ENCODE results near the gene WDFY4. TPM values are rescaled to one million over a fixed set of nuclear protein-coding genes. Genes with fewer than 3 reads are reported as not detected.

WDFY4 gene
- total and polyA plus RNA-seq, 2 donors = 13.0 to 25.1 TPM

- Histone ChIP-seq H3K27ac (ENCODE audit: low read depth in 1 of 2, low read length in 1 of 2) (no peak overlapping the region), H3K4me1 (ENCODE audit: control insufficient read depth in 2 of 2, insufficient read depth in 2 of 2, low read length in 2 of 2) (no peaks in the 10 kb centered on the region), H3K36me3 (ENCODE audit: control insufficient read depth in 2 of 2, insufficient read depth in 2 of 2, low read length in 1 of 2) (no peaks in the 10 kb centered on the region), H3K27me3 (ENCODE audit: control insufficient read depth in 2 of 2, insufficient read depth in 1 of 2, low read length in 1 of 2) (no peaks in the 10 kb centered on the region), H3K4me3 (ENCODE audit: low read length in 2 of 2) (no peak overlapping the region), H3K9me3 (ENCODE audit: control insufficient read depth in 2 of 2, insufficient read depth in 1 of 2, low read length in 1 of 2) (no peaks in the 10 kb centered on the region)
- WGBS = 97% methylated on average over 10 of the region's 10 CpGs
- no peak for DNase-seq (ENCODE audit: low read depth in 6 of 9, low spot score in 9 of 9)
These were observed 46.5 kb downstream of the WDFY4 start for GRCh38 chr10:48731141-48731540.

- Histone ChIP-seq H3K27ac (ENCODE audit: low read depth in 1 of 2, low read length in 1 of 2) (no peak overlapping the region), H3K4me1 (ENCODE audit: control insufficient read depth in 2 of 2, insufficient read depth in 2 of 2, low read length in 2 of 2) (no peaks in the 10 kb centered on the region), H3K9me3 (ENCODE audit: control insufficient read depth in 2 of 2, insufficient read depth in 1 of 2, low read length in 1 of 2) (no peaks in the 10 kb centered on the region), H3K27me3 (ENCODE audit: control insufficient read depth in 2 of 2, insufficient read depth in 1 of 2, low read length in 1 of 2) (no peaks in the 10 kb centered on the region), H3K4me3 (ENCODE audit: low read length in 2 of 2) (no peak overlapping the region), H3K36me3 (ENCODE audit: control insufficient read depth in 2 of 2, insufficient read depth in 2 of 2, low read length in 1 of 2) (no peaks in the 10 kb centered on the region)
- WGBS = 98% methylated on average over 2 of the region's 2 CpGs
- DNase-seq (ENCODE audit: low read depth in 6 of 9, low spot score in 9 of 9) = no peak
These were observed 47.0 kb downstream of the WDFY4 start for GRCh38 chr10:48731654-48732053.

- Histone ChIP-seq H3K27me3 (ENCODE audit: control insufficient read depth in 2 of 2, insufficient read depth in 1 of 2, low read length in 1 of 2) (no peaks in the 10 kb centered on the region), H3K27ac (ENCODE audit: low read depth in 1 of 2, low read length in 1 of 2) (no peak overlapping the region), H3K4me3 (ENCODE audit: low read length in 2 of 2) (no peak overlapping the region), H3K4me1 (ENCODE audit: control insufficient read depth in 2 of 2, insufficient read depth in 2 of 2, low read length in 2 of 2) (no peaks in the 10 kb centered on the region), H3K9me3 (ENCODE audit: control insufficient read depth in 2 of 2, insufficient read depth in 1 of 2, low read length in 1 of 2) (no peaks in the 10 kb centered on the region), H3K36me3 (ENCODE audit: control insufficient read depth in 2 of 2, insufficient read depth in 2 of 2, low read length in 1 of 2) (no peaks in the 10 kb centered on the region)
- WGBS = 98% methylated on average over 1 of the region's 1 CpG
- no peak for DNase-seq (ENCODE audit: low read depth in 6 of 9, low spot score in 9 of 9)
These were observed 48.7 kb downstream of the WDFY4 start for GRCh38 chr10:48733329-48733728.

GRCh38 chr10:48735836-48736390 lies 51.2 kb downstream of the WDFY4 start:
- Histone ChIP-seq H3K4me3 (ENCODE audit: low read length in 2 of 2) (no peak overlapping the region), H3K27ac (ENCODE audit: low read depth in 1 of 2, low read length in 1 of 2) (no peak overlapping the region), H3K36me3 (ENCODE audit: control insufficient read depth in 2 of 2, insufficient read depth in 2 of 2, low read length in 1 of 2) (no peaks in the 10 kb centered on the region), H3K27me3 (ENCODE audit: control insufficient read depth in 2 of 2, insufficient read depth in 1 of 2, low read length in 1 of 2) (no peaks in the 10 kb centered on the region), H3K4me1 (ENCODE audit: control insufficient read depth in 2 of 2, insufficient read depth in 2 of 2, low read length in 2 of 2) (no peaks in the 10 kb centered on the region), H3K9me3 (ENCODE audit: control insufficient read depth in 2 of 2, insufficient read depth in 1 of 2, low read length in 1 of 2) (no peaks in the 10 kb centered on the region)
- 97% methylated on average over 8 of the region's 8 CpGs for WGBS
- DNase-seq (ENCODE audit: low read depth in 6 of 9, low spot score in 9 of 9) = no peak

GRCh38 chr10:48736596-48736995 lies 51.9 kb downstream of the WDFY4 start:
- DNase-seq (ENCODE audit: low read depth in 6 of 9, low spot score in 9 of 9) = no peak
- no peaks in the 10 kb centered on the region for H3K4me1 ChIP-seq (ENCODE audit: control insufficient read depth in 2 of 2, insufficient read depth in 2 of 2, low read length in 2 of 2)
- no peak overlapping the region for H3K4me3 ChIP-seq (ENCODE audit: low read length in 2 of 2)
- H3K36me3 ChIP-seq (ENCODE audit: control insufficient read depth in 2 of 2, insufficient read depth in 2 of 2, low read length in 1 of 2) = no peaks in the 10 kb centered on the region
- no peaks in the 10 kb centered on the region for H3K9me3 ChIP-seq (ENCODE audit: control insufficient read depth in 2 of 2, insufficient read depth in 1 of 2, low read length in 1 of 2)
- WGBS = 62% methylated on average over 1 of the region's 1 CpG
- H3K27ac ChIP-seq (ENCODE audit: low read depth in 1 of 2, low read length in 1 of 2) = no peak overlapping the region
- no peaks in the 10 kb centered on the region for H3K27me3 ChIP-seq (ENCODE audit: control insufficient read depth in 2 of 2, insufficient read depth in 1 of 2, low read length in 1 of 2)

- Histone ChIP-seq H3K4me1 (ENCODE audit: control insufficient read depth in 2 of 2, insufficient read depth in 2 of 2, low read length in 2 of 2) (no peaks in the 10 kb centered on the region), H3K27me3 (ENCODE audit: control insufficient read depth in 2 of 2, insufficient read depth in 1 of 2, low read length in 1 of 2) (no peaks in the 10 kb centered on the region), H3K4me3 (ENCODE audit: low read length in 2 of 2) (no peak overlapping the region), H3K36me3 (ENCODE audit: control insufficient read depth in 2 of 2, insufficient read depth in 2 of 2, low read length in 1 of 2) (no peaks in the 10 kb centered on the region), H3K9me3 (ENCODE audit: control insufficient read depth in 2 of 2, insufficient read depth in 1 of 2, low read length in 1 of 2) (no peaks in the 10 kb centered on the region), H3K27ac (ENCODE audit: low read depth in 1 of 2, low read length in 1 of 2) (no peak overlapping the region)
- 93% methylated on average over 2 of the region's 2 CpGs for WGBS
- no peak for DNase-seq (ENCODE audit: low read depth in 6 of 9, low spot score in 9 of 9)
These were observed 53.2 kb downstream of the WDFY4 start for GRCh38 chr10:48737886-48738285.

- Histone ChIP-seq H3K27ac (ENCODE audit: low read depth in 1 of 2, low read length in 1 of 2) (no peak overlapping the region), H3K27me3 (ENCODE audit: control insufficient read depth in 2 of 2, insufficient read depth in 1 of 2, low read length in 1 of 2) (no peaks in the 10 kb centered on the region), H3K4me1 (ENCODE audit: control insufficient read depth in 2 of 2, insufficient read depth in 2 of 2, low read length in 2 of 2) (no peaks in the 10 kb centered on the region), H3K9me3 (ENCODE audit: control insufficient read depth in 2 of 2, insufficient read depth in 1 of 2, low read length in 1 of 2) (no peaks in the 10 kb centered on the region), H3K36me3 (ENCODE audit: control insufficient read depth in 2 of 2, insufficient read depth in 2 of 2, low read length in 1 of 2) (no peaks in the 10 kb centered on the region), H3K4me3 (ENCODE audit: low read length in 2 of 2) (no peak overlapping the region)
- no peak for DNase-seq (ENCODE audit: low read depth in 6 of 9, low spot score in 9 of 9)
- WGBS = 98% methylated on average over 7 of the region's 7 CpGs
These were observed 54.5 kb downstream of the WDFY4 start for GRCh38 chr10:48739170-48739569.

- Histone ChIP-seq H3K9me3 (ENCODE audit: control insufficient read depth in 2 of 2, insufficient read depth in 1 of 2, low read length in 1 of 2) (no peaks in the 10 kb centered on the region), H3K27ac (ENCODE audit: low read depth in 1 of 2, low read length in 1 of 2) (no peak overlapping the region), H3K27me3 (ENCODE audit: control insufficient read depth in 2 of 2, insufficient read depth in 1 of 2, low read length in 1 of 2) (no peaks in the 10 kb centered on the region), H3K4me1 (ENCODE audit: control insufficient read depth in 2 of 2, insufficient read depth in 2 of 2, low read length in 2 of 2) (no peaks in the 10 kb centered on the region), H3K36me3 (ENCODE audit: control insufficient read depth in 2 of 2, insufficient read depth in 2 of 2, low read length in 1 of 2) (no peaks in the 10 kb centered on the region), H3K4me3 (ENCODE audit: low read length in 2 of 2) (no peak overlapping the region)
- 91% methylated on average over 11 of the region's 11 CpGs for WGBS
- DNase-seq (ENCODE audit: low read depth in 6 of 9, low spot score in 9 of 9) = no peak
These were observed 55.5 kb downstream of the WDFY4 start for GRCh38 chr10:48740015-48740707.

- DNase-seq (ENCODE audit: low read depth in 6 of 9, low spot score in 9 of 9) = no peak
- Histone ChIP-seq H3K27me3 (ENCODE audit: control insufficient read depth in 2 of 2, insufficient read depth in 1 of 2, low read length in 1 of 2) (no peaks in the 10 kb centered on the region), H3K4me1 (ENCODE audit: control insufficient read depth in 2 of 2, insufficient read depth in 2 of 2, low read length in 2 of 2) (no peaks in the 10 kb centered on the region), H3K36me3 (ENCODE audit: control insufficient read depth in 2 of 2, insufficient read depth in 2 of 2, low read length in 1 of 2) (no peaks in the 10 kb centered on the region), H3K4me3 (ENCODE audit: low read length in 2 of 2) (no peak overlapping the region), H3K27ac (ENCODE audit: low read depth in 1 of 2, low read length in 1 of 2) (no peak overlapping the region), H3K9me3 (ENCODE audit: control insufficient read depth in 2 of 2, insufficient read depth in 1 of 2, low read length in 1 of 2) (no peaks in the 10 kb centered on the region)
- 91% methylated on average over 2 of the region's 2 CpGs for WGBS
These were observed 56.3 kb downstream of the WDFY4 start for GRCh38 chr10:48740988-48741387.
